Smooth muscle cell of trachea (primary cell): ENCODE data around the gene GZMH. TPM values are rescaled to one million over a fixed set of nuclear protein-coding genes. Genes with fewer than 3 reads are reported as not detected.

Experiments used
- total RNA-seq: library from RNA; depleted of rRNA; stranded (reverse); fragments of >200 nt; gene quantifications from 2 replicates; pipeline ENCODE4 v1.2.1, GENCODE V29; 2014

The GZMH gene, protein sequence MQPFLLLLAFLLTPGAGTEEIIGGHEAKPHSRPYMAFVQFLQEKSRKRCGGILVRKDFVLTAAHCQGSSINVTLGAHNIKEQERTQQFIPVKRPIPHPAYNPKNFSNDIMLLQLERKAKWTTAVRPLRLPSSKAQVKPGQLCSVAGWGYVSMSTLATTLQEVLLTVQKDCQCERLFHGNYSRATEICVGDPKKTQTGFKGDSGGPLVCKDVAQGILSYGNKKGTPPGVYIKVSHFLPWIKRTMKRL
- not detected in 2 replicates for total RNA-seq

DNA sequence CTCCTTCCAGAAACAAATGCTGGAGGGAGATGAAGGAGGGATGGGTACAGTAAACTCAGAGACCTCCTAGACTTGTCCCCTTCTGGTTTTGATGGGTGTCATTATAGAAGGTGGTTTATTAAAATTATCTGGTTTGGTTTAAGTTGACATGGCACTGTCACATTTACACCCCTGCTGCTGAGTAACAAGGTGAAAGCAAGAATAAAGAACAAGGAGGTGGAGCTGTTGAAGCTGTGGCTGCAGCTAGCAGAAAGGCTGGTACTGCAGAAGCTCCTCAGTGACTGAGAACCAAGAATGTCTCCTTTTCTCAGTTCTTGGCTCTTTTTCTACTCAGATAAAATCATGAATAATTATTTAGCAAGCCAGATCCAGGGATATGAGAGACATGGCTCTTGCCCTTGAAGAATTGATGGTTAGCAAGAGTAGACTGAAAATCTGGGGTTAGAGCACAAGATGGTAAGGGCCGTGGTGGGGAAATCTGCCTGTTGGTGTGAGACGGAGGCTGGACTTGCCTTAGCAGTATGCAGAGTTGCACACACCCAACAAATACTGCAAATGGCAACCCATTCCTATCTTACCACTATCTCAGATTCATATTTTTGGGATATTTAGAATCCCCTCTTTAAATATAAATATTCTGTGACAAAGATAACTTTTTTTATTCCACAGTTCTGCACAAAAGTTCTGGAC is at the start of gene GZMH:
Gene GZMH (minus strand): TSS at position 31 of the 690 bp plus-strand sequence. CDS start 72 bp downstream, outside the sequence.

DNA sequence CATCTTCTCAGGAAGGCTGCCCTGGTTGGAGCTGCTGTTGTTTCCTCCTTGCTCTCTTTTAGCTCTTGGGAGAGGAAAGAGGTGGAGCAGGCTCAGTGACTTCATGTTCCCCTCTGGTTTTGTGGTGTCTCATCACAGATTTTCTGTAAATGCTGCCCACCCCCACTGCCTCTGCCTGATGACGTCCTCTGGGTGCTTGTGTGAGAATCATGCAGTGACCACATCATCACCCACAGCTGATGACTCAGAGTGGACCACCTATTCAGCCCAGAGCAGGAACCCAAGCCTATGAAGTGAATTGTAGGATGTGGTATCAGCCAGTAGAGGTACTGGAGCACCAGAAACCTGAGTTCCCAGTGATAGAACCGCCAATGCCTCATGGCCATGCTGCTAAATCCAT is 24.7 kb upstream of the GZMH start, which contains the start of gene GZMB:
Gene GZMB (minus strand): TSS at position 33 of the 400 bp plus-strand sequence. CDS start 30 bp downstream, at position 3.

DNA sequence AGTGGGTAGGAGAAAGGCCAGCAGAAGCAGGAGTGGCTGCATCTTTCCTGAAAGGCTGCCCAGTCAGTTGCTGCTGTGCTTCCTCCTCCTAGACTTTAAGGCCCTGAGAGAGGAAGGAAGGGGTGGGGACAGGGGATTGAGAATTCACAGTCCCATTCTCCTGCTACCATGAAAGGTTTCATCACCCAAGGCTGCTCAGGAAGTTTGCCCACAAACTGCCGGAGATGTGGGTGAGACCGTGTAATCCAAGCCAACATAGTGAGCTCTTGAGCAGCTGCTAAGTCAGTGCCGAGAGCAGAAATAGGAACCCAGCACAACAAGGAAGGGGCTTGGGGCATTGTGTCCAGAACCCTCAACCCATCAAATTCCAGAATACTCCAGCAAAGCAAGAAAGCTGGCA is 33.3 kb downstream of the GZMH start, which contains the start of gene CTSG:
Gene CTSG (minus strand): TSS at position 69 of the 400 bp plus-strand sequence. CDS start 27 bp downstream, at position 42.

Other genes starting within 250 kb of the GZMH start
- 108 and 149 TPM in 2 replicates for gene NFATC4, start 241.5 kb downstream of the GZMH start, total RNA-seq
- 20.4 and 42.7 TPM in 2 replicates for gene NYNRIN, start 210.7 kb downstream of the GZMH start, total RNA-seq
- gene CBLN3, start 180.0 kb downstream of the GZMH start, total RNA-seq, result 4.1 and 11.4 TPM in 2 replicates
- gene KHNYN, start 179.7 kb downstream of the GZMH start, total RNA-seq, result 55.3 and 67.8 TPM in 2 replicates
- gene SDR39U1, start 166.9 kb downstream of the GZMH start, total RNA-seq, result 12.4 and 16.4 TPM in 2 replicates
- gene CMA1, start 101.4 kb downstream of the GZMH start, total RNA-seq, result not detected in 2 replicates
- not detected in 2 replicates for gene CTSG, start 33.4 kb downstream of the GZMH start, total RNA-seq
- not detected in 2 replicates for gene GZMB, start 24.5 kb upstream of the GZMH start, total RNA-seq